Omental fat pad (tissue), 4 donors: Measurements from ENCODE around the gene RAP2C. TPM values are rescaled to one million over a fixed set of nuclear protein-coding genes. Genes with fewer than 3 reads are reported as not detected.

ENCODE experiments used
- ATAC-seq: fragments of 150-250 bp; one replicate; pipeline ENCODE4 v1.9.1; 2016; ENCODE audit warnings: mild to moderate bottlenecking, moderate library complexity; ENCODE audit not compliant: low FRiP score
- DNase-seq: peaks from one replicate; pipeline ENCODE4 v3.0.0-alpha.2; 2019; ENCODE audit warnings: low spot score
- CTCF ChIP-seq, 3 donors: fragments of 450-650 bp; IDR thresholded peaks; one replicate each; pipeline ENCODE4 v1.5.1; 2016 to 2017; ENCODE audit warnings: antibody characterized with exemption in 3 of 3, mild to moderate bottlenecking in 3 of 3, moderate library complexity in 2 of 3
- total RNA-seq, 4 donors: library from RNA; depleted of rRNA; stranded (reverse); fragments of >200 nt; gene quantifications; one replicate each; pipeline ENCODE4 v1.1.0, GENCODE V29; 2016

The RAP2C gene
- total RNA-seq, 4 donors from 2014 or later, result 18.0 to 24.3 (median 20.4) TPM

- no peak for ATAC-seq
- no peak for DNase-seq
These were observed 2.4 kb downstream of the RAP2C start for GRCh38 chrX:132216806-132217202.

GRCh38 chrX:132216283-132216682 is 3.0 kb downstream of the RAP2C start:
- DNase-seq (no peak), ATAC-seq (no peak)
- no peak for TF ChIP-seq CTCF (IDR thresholded peaks at IDR 0.05)

More at GRCh38 chrX:132216806-132217202, 2.4 kb downstream of the RAP2C start:
- TF ChIP-seq CTCF (IDR thresholded peaks at IDR 0.05), result no peak

GRCh38 chrX:132214518-132214917 is 4.7 kb downstream of the RAP2C start:
- ATAC-seq (no peak), DNase-seq (no peak)
- TF ChIP-seq CTCF (IDR thresholded peaks at IDR 0.05), result no peak

GRCh38 chrX:132209527-132209926 is 9.7 kb downstream of the RAP2C start:
- ATAC-seq (no peak), DNase-seq (no peak)
- TF ChIP-seq CTCF (IDR thresholded peaks at IDR 0.05), result no peak

GRCh38 chrX:132208422-132208821 is 10.8 kb downstream of the RAP2C start:
- TF ChIP-seq CTCF (IDR thresholded peaks at IDR 0.05), result no peak
- no peak for ATAC-seq

GRCh38 chrX:132207996-132208395 is 11.3 kb downstream of the RAP2C start:
- ATAC-seq, result no peak
- TF ChIP-seq CTCF (IDR thresholded peaks at IDR 0.05), result no peak
- no peak for DNase-seq

More at GRCh38 chrX:132208422-132208821, 10.8 kb downstream of the RAP2C start:
- no peak for DNase-seq

GRCh38 chrX:132206259-132206658 is 13.0 kb downstream of the RAP2C start:
- DNase-seq (no peak), ATAC-seq (no peak)

More at GRCh38 chrX:132206259-132206658, 13.0 kb downstream of the RAP2C start:
- TF ChIP-seq CTCF (IDR thresholded peaks at IDR 0.05), result no peak
